Keratinocyte (primary cell): ENCODE measurements around the gene MRPL39. TPM values are rescaled to one million over a fixed set of nuclear protein-coding genes. Genes with fewer than 3 reads are reported as not detected.

ENCODE experiments used
- DNase-seq: peaks from one replicate; pipeline ENCODE4 v3.0.0-alpha.2; 2011; ENCODE audit warnings: low read depth, missing footprints, low spot score
- FAIRE-seq: peaks from 2 replicates; lab custom pipeline; 2011; peaks lifted over from hg19 to GRCh38; lab: Jason Lieb, UNC
- H2AFZ ChIP-seq: 2 replicates; pipeline ENCODE4 v1.6.0; 2012; ENCODE audit warnings: low read length, control low read depth, inconsistent platforms; ENCODE audit not compliant: control insufficient read depth
- H3K27ac ChIP-seq: 2 replicates; pipeline ENCODE4 v1.5.1; 2011; ENCODE audit warnings: low read length; ENCODE audit not compliant: control insufficient read depth, insufficient read depth
- H3K27me3 ChIP-seq: 3 replicates; pipeline ENCODE4 v1.6.0; 2011; ENCODE audit warnings: low read length; ENCODE audit not compliant: control insufficient read depth, insufficient read depth; ENCODE audit errors: extremely low read depth
- H3K36me3 ChIP-seq, 2 experiments: 2 replicates in 1 of 2; 3 replicates in 1 of 2; pipeline ENCODE4 v1.5.1; 2011; ENCODE audit warnings: low read length in 2 of 2, mild to moderate bottlenecking in 1 of 2; ENCODE audit not compliant: control insufficient read depth in 2 of 2, insufficient read depth in 2 of 2; ENCODE audit errors: extremely low read depth in 1 of 2
- H3K4me1 ChIP-seq: 3 replicates; pipeline ENCODE4 v1.5.1; 2011; ENCODE audit warnings: low read length; ENCODE audit not compliant: control insufficient read depth, insufficient read depth; ENCODE audit errors: extremely low read depth
- H3K4me2 ChIP-seq: 3 replicates; pipeline ENCODE4 v1.6.0; 2011; ENCODE audit warnings: low read depth, low read length; ENCODE audit not compliant: control insufficient read depth, insufficient read depth; ENCODE audit errors: extremely low read depth
- H3K4me3 ChIP-seq, 3 experiments: fragments of 200-600 bp in 1 of 3; sonication (generic) in 1 of 3; 2 replicates in 2 of 3; 3 replicates in 1 of 3; pipeline ENCODE4 v1.5.1; 2011 to 2016; ENCODE audit warnings: low read length in 3 of 3, mild to moderate bottlenecking in 3 of 3, control low read depth in 2 of 3, inconsistent platforms in 1 of 3, low read depth in 1 of 3, mixed read lengths in 1 of 3, mixed run types in 1 of 3, moderate library complexity in 1 of 3; ENCODE audit not compliant: control insufficient read depth in 2 of 3, insufficient read depth in 2 of 3; ENCODE audit errors: extremely low read depth in 1 of 3
- H3K79me2 ChIP-seq: 2 replicates; pipeline ENCODE4 v1.6.0; 2012; ENCODE audit warnings: low read length; ENCODE audit not compliant: control insufficient read depth, insufficient read depth
- H3K9ac ChIP-seq: 3 replicates; pipeline ENCODE4 v1.6.0; 2011; ENCODE audit warnings: low read length; ENCODE audit not compliant: control insufficient read depth, insufficient read depth; ENCODE audit errors: extremely low read depth
- H3K9me1 ChIP-seq: 3 replicates; pipeline ENCODE4 v1.6.0; 2011; ENCODE audit warnings: low read length; ENCODE audit not compliant: control insufficient read depth, insufficient read depth; ENCODE audit errors: extremely low read depth
- H3K9me3 ChIP-seq: 2 replicates; pipeline ENCODE4 v1.5.1; 2012; ENCODE audit warnings: low read depth, low read length; ENCODE audit not compliant: control insufficient read depth
- H4K20me1 ChIP-seq: 3 replicates; pipeline ENCODE4 v1.6.0; 2011; ENCODE audit warnings: low read length; ENCODE audit not compliant: control insufficient read depth, insufficient read depth; ENCODE audit errors: extremely low read depth
- CTCF ChIP-seq, 3 experiments: IDR thresholded peaks in 1 of 3; conservative IDR thresholded peaks in 1 of 3; optimal IDR thresholded peaks in 1 of 3; 2 replicates in 2 of 3; 3 replicates in 1 of 3; pipeline versions ENCODE3 to v1.5.1; 2011; ENCODE audit warnings: low read length in 3 of 3, mild to moderate bottlenecking in 3 of 3, moderate library complexity in 2 of 3, control low read depth in 1 of 3, inconsistent platforms in 1 of 3; ENCODE audit not compliant: insufficient read depth in 2 of 3; ENCODE audit errors: extremely low read depth in 1 of 3
- EZH2 ChIP-seq: IDR thresholded peaks from one replicate; pipeline ENCODE4 v1.6.1; 2012; ENCODE audit warnings: inconsistent platforms, mild to moderate bottlenecking, low read length, moderate library complexity
- dilution Hi-C: fragments of 300-500 bp; cut with MboI; formaldehyde crosslinking; loops from one replicate; pipeline ENCODE4 v1.7.0; 2020; ENCODE audit warnings: low sequenced_read_pairs; ENCODE audit not compliant: extremely low pct_ligation_motif_present
- polyA plus RNA-seq, 5 experiments: library from polyadenylated mRNA; depleted of rRNA in 3 of 5; stranded (reverse) in 3 of 5; stranded (forward) in 1 of 5; unstranded in 1 of 5; fragments of >200 nt; gene quantifications; 1 replicate in 1 of 5; 2 replicates in 3 of 5; 3 replicates in 1 of 5; pipeline versions ENCODE4 v1.2.1 to v1.2.3, GENCODE V29; 2011 to 2012; ENCODE audit warnings: missing spikeins in 2 of 5, low read depth in 1 of 5, low replicate concordance in 1 of 5

The MRPL39 gene
- polyA plus RNA-seq, 1 donor (not counting 4 experiments of a cell fraction or from before 2014, with no cell fraction given) = 51.4 TPM

- Histone ChIP-seq H3K9ac (no peak overlapping the region), H3K4me1 (peaks cover 6% of the 10 kb centered on the region), H3K9me3 (no peaks in the 10 kb centered on the region), H3K36me3 (no peaks in the 10 kb centered on the region), H3K79me2 (no peaks in the 10 kb centered on the region), H4K20me1 (no peaks in the 10 kb centered on the region), H3K4me2 (no peak overlapping the region), H3K4me3 (no peak overlapping the region), H3K27me3 (no peaks in the 10 kb centered on the region), H3K9me1 (no peaks in the 10 kb centered on the region), H3K27ac (no peak overlapping the region), H2AFZ (no peak overlapping the region)
- no peak for DNase-seq
- TF ChIP-seq CTCF (optimal IDR thresholded peaks at IDR 0.05 in 1 of 3, IDR thresholded peaks at IDR 0.05 in 1 of 3, conservative IDR thresholded peaks at IDR 0.05 in 1 of 3; ENCODE audit: extremely low read depth in 1 of 3, insufficient read depth in 2 of 3, low read length in 3 of 3) = no peak
- dilution Hi-C loops = no loop called here
- no peak for FAIRE-seq
These were observed 50.1 kb downstream of the MRPL39 start for GRCh38 chr21:25557180-25557579.

- H3K9ac ChIP-seq = no peak overlapping the region
- H3K36me3 ChIP-seq = no peaks in the 10 kb centered on the region
- TF ChIP-seq CTCF (optimal IDR thresholded peaks at IDR 0.05 in 1 of 3, IDR thresholded peaks at IDR 0.05 in 1 of 3, conservative IDR thresholded peaks at IDR 0.05 in 1 of 3; ENCODE audit: extremely low read depth in 1 of 3, insufficient read depth in 2 of 3, low read length in 3 of 3) = no peak
- TF ChIP-seq EZH2 = no peak
- no peak overlapping the region for H3K4me2 ChIP-seq
- no peaks in the 10 kb centered on the region for H4K20me1 ChIP-seq
- no peaks in the 10 kb centered on the region for H3K9me1 ChIP-seq
- H3K9me3 ChIP-seq = no peaks in the 10 kb centered on the region
- no peaks in the 10 kb centered on the region for H3K27me3 ChIP-seq
- H3K79me2 ChIP-seq = no peaks in the 10 kb centered on the region
- FAIRE-seq = no peak
- peaks cover 3% of the 10 kb centered on the region for H3K4me1 ChIP-seq
- DNase-seq = no peak
- H2AFZ ChIP-seq = no peak overlapping the region
- dilution Hi-C loops = no loop called here
- no peak overlapping the region for H3K27ac ChIP-seq
- H3K4me3 ChIP-seq = no peak overlapping the region
These were observed 51.2 kb downstream of the MRPL39 start for GRCh38 chr21:25556091-25556490.
